Activated B cell treated with CpG ODN at 0.5 μM for 24 hours (primary cell): ENCODE results near the gene KIF5A. TPM values are rescaled to one million over a fixed set of nuclear protein-coding genes. Genes with fewer than 3 reads are reported as not detected.
"Not testable (repeated sequence)": the region's sequence is repeated elsewhere in the genome, so short reads cannot be mapped to it uniquely, and the experiment has no call there.

ENCODE experiments used
- ATAC-seq: fragments of 200-7000 bp; cut with Tn5 transposase; one replicate; pipeline ENCODE4 v1.10.0; 2021; ENCODE audit warnings: low read depth, mild to moderate bottlenecking, moderate library complexity
- CTCF ChIA-PET: fragments of 350-600 bp; sonication (Branson Sonifier 250); formaldehyde crosslinking; loops from one replicate; lab custom pipeline; 2021; ENCODE audit warnings: antibody characterized with exemption; lab: Charles Lee
- POLR2A ChIA-PET: fragments of 350-600 bp; sonication (Branson Sonifier 250); formaldehyde crosslinking; loops from one replicate; lab custom pipeline; 2021; ENCODE audit warnings: antibody characterized with exemption; lab: Charles Lee
- DNase-seq: peaks from one replicate; pipeline ENCODE4 v3.0.0; 2022
- H3K27ac Mint-ChIP-seq: one replicate; pipeline ENCODE4 v1.8.0; 2020; ENCODE audit warnings: mixed read lengths
- H3K27me3 Mint-ChIP-seq: one replicate; pipeline ENCODE4 v1.8.0; 2021; ENCODE audit warnings: mixed read lengths
- H3K36me3 Mint-ChIP-seq: one replicate; pipeline ENCODE4 v1.8.0; 2021; ENCODE audit warnings: low read depth, mixed read lengths
- H3K4me1 Mint-ChIP-seq: one replicate; pipeline ENCODE4 v1.8.0; 2021; ENCODE audit warnings: mixed read lengths
- H3K4me3 Mint-ChIP-seq: one replicate; pipeline ENCODE4 v1.8.0; 2020; ENCODE audit warnings: mild to moderate bottlenecking, mixed read lengths
- H3K9me3 Mint-ChIP-seq: one replicate; pipeline ENCODE4 v1.8.0; 2020; ENCODE audit warnings: mixed read lengths
- intact Hi-C: fragments of 100-400 bp; cut with micrococcal nuclease; formaldehyde crosslinking; loops from one replicate; pipeline ENCODE4 v1.15.1; 2024
- total RNA-seq: library from RNA; stranded (reverse); gene quantifications from 2 replicates; pipeline ENCODE4 v1.2.3, GENCODE V29; 2022
- TF ChIP-seq, protein P1 (sequence below): fragments of 200-600 bp; IDR thresholded peaks from one replicate; pipeline ENCODE4 v1.8.0; 2022; ENCODE audit warnings: antibody characterized with exemption, mild to moderate bottlenecking

The KIF5A gene
- total RNA-seq, 1 donor from 2014 or later = 0.13 TPM

DNA sequence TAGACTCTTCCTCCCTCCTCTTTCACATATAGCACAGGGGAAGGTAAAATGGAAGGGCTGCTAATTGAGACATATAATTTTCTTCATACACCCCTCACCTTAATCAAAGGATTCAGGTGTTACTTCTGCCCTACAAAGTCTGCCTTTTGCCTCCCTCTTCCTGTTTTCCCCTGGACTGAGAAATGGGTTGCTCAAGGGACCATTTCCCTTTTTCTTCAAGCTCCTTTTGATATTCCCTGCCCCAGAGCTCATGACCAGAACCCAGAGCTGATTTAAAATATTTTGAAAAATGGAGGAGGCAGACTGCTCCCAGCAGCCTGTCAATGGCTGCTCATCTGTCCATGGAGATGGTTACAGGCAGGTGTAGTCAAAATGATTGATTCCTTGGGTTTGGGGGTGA lies 34.8 kb downstream of the KIF5A start:
- Mint-ChIP-seq H3K9me3 (no peaks in the 10 kb centered on the region), H3K36me3 (no peaks in the 10 kb centered on the region), H3K27ac (no peak overlapping the region), H3K4me1 (peaks cover 4% of the 10 kb centered on the region), H3K4me3 (no peak overlapping the region), H3K27me3 (peaks cover 12% of the 10 kb centered on the region)
- no peak for DNase-seq
- ChIA-PET CTCF (interaction anchor here (1.2 to 6.6 kb wide), 8 partner anchors 9 to 157 kb away, joined by 4 to 126 read pairs (median 7); partner anchors contain the start of gene B4GALNT1), POLR2A (no interaction called here)
- ATAC-seq = no peak
- TF ChIP-seq, protein P1, sequence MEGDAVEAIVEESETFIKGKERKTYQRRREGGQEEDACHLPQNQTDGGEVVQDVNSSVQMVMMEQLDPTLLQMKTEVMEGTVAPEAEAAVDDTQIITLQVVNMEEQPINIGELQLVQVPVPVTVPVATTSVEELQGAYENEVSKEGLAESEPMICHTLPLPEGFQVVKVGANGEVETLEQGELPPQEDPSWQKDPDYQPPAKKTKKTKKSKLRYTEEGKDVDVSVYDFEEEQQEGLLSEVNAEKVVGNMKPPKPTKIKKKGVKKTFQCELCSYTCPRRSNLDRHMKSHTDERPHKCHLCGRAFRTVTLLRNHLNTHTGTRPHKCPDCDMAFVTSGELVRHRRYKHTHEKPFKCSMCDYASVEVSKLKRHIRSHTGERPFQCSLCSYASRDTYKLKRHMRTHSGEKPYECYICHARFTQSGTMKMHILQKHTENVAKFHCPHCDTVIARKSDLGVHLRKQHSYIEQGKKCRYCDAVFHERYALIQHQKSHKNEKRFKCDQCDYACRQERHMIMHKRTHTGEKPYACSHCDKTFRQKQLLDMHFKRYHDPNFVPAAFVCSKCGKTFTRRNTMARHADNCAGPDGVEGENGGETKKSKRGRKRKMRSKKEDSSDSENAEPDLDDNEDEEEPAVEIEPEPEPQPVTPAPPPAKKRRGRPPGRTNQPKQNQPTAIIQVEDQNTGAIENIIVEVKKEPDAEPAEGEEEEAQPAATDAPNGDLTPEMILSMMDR = no peak
- intact Hi-C loops = no loop called here

- no peak overlapping the region for H3K27ac Mint-ChIP-seq
- ATAC-seq (no peak), DNase-seq (no peak)
- intact Hi-C loops = no loop called here
- H3K4me3 Mint-ChIP-seq = no peak overlapping the region
- H3K9me3 Mint-ChIP-seq = no peaks in the 10 kb centered on the region
- H3K27me3 Mint-ChIP-seq = peaks cover 12% of the 10 kb centered on the region
- H3K36me3 Mint-ChIP-seq = no peaks in the 10 kb centered on the region
- POLR2A ChIA-PET = no interaction called here
- CTCF ChIA-PET = interaction anchor here (1.2 to 6.6 kb wide), 6 partner anchors 9 to 120 kb away, joined by 4 to 126 read pairs (median 6); partner anchors contain the start of gene B4GALNT1
- peaks cover 4% of the 10 kb centered on the region for H3K4me1 Mint-ChIP-seq
- TF ChIP-seq, protein P1 = no peak
Measured at GRCh38 chr12:57585156-57585555, 35.3 kb downstream of the KIF5A start.

GRCh38 chr12:57586128-57586527 lies 36.3 kb downstream of the KIF5A start:
- Mint-ChIP-seq H3K27me3 (peaks cover 12% of the 10 kb centered on the region), H3K4me1 (peaks cover 11% of the 10 kb centered on the region), H3K9me3 (no peaks in the 10 kb centered on the region), H3K27ac (no peak overlapping the region), H3K4me3 (no peak overlapping the region), H3K36me3 (no peaks in the 10 kb centered on the region)
- ATAC-seq = no peak
- CTCF ChIA-PET = interaction anchor here (1.4 to 6.6 kb wide), 2 partner anchors 36 to 52 kb away, joined by 4 to 126 read pairs; no protein-coding TSS in a partner anchor
- intact Hi-C loops = no loop called here
- no peak for DNase-seq
- TF ChIP-seq, protein P1 = no peak
- POLR2A ChIA-PET = no interaction called here

- Mint-ChIP-seq H3K27ac (no peak overlapping the region), H3K27me3 (peaks cover 12% of the 10 kb centered on the region), H3K4me3 (no peak overlapping the region), H3K9me3 (no peaks in the 10 kb centered on the region), H3K36me3 (no peaks in the 10 kb centered on the region), H3K4me1 (peaks cover 17% of the 10 kb centered on the region)
- TF ChIP-seq, protein P1 = no peak
- ChIA-PET POLR2A (no interaction called here), CTCF (no interaction called here)
- DNase-seq (no peak), ATAC-seq (no peak)
- intact Hi-C loops = no loop called here
Measured at GRCh38 chr12:57586832-57587429, 37.1 kb downstream of the KIF5A start.

DNA sequence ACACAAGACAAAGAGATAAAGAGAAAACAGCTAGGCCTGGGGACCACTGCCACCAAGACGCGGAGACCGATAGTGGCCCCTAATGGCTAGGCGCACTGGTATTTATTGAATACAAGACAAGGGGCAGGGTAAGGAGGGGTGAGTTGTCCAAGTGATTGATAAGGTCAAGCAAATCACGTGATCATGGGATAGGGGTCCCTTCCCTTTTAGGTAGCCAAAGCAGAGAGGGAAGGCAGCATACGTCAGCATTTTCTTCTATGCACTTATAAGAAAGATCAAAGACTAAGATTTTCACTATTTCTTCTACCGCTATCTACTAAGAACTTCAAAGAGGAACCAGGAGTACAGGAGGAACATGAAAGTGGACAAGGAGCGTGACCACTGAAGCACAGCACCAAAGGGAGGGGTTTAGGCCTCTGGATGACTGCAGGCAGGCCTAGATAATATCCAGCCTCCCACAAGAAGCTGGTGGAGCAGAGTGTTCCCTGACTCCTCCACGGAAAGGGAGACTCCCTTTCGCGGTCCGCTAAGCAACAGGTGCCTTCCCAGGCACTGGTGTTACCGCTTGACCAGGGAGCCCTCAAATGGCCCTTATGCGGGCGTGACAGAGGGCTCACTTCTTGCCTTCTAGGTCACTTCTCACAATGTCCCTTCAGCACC lies 39.2 kb downstream of the KIF5A start:
- H3K36me3 Mint-ChIP-seq, intact Hi-C loops, H3K4me3 Mint-ChIP-seq, H3K27ac Mint-ChIP-seq, H3K9me3 Mint-ChIP-seq, H3K27me3 Mint-ChIP-seq, DNase-seq, ATAC-seq: not testable (repeated sequence)
- CTCF ChIA-PET = interaction anchor here (1.4 kb wide), 1 partner anchor 26 kb away, joined by 3 read pairs; no protein-coding TSS in a partner anchor
- peaks cover 19% of the 10 kb centered on the region for H3K4me1 Mint-ChIP-seq
- POLR2A ChIA-PET = interaction anchor here (0.7 kb wide), 1 partner anchor 953 kb away, joined by 3 read pairs; no protein-coding TSS in a partner anchor
